Endothelial cell of umbilical vein (primary cell): Measurements from ENCODE around the gene NUDT5.

ENCODE experiments used
- CTCF ChIP-seq, 2 donors: IDR thresholded peaks; 1 replicate in 1 of 2; 2 replicates in 1 of 2; pipeline ENCODE4 v1.5.1; 2011; ENCODE audit warnings: low read length in 2 of 2, mild to moderate bottlenecking in 2 of 2, moderate library complexity in 2 of 2, control low read depth in 1 of 2, inconsistent platforms in 1 of 2, low read depth in 1 of 2; ENCODE audit not compliant: insufficient read depth in 1 of 2; ENCODE audit errors: extremely low read depth in 1 of 2
- EZH2 ChIP-seq: IDR thresholded peaks from 2 replicates; pipeline ENCODE4 v1.6.1; 2012; ENCODE audit warnings: borderline replicate concordance, low read depth, mild to moderate bottlenecking, moderate library complexity, low read length, inconsistent platforms; ENCODE audit not compliant: severe bottlenecking
- MAX ChIP-seq: IDR thresholded peaks from 2 replicates; pipeline ENCODE4 v1.6.1; 2011; ENCODE audit not compliant: insufficient read depth, insufficient read length
- MYC ChIP-seq: IDR thresholded peaks from one replicate; pipeline ENCODE4 v1.6.1; 2011; ENCODE audit warnings: mild to moderate bottlenecking, low read depth, low read length
- POLR2A ChIP-seq: IDR thresholded peaks from 2 replicates; pipeline ENCODE4 v1.6.1; 2012; ENCODE audit warnings: low read depth, mild to moderate bottlenecking, control low read depth, low read length
- POLR2AphosphoS5 ChIP-seq: IDR thresholded peaks from 2 replicates; pipeline ENCODE4 v1.6.1; 2012; ENCODE audit warnings: low read depth, mild to moderate bottlenecking, control low read depth, low read length, moderate library complexity; ENCODE audit not compliant: insufficient read depth

- TF ChIP-seq CTCF (IDR thresholded peaks at IDR 0.05; ENCODE audit: extremely low read depth in 1 of 2, insufficient read depth in 1 of 2, low read depth in 1 of 2, low read length in 2 of 2) (no peak), POLR2A (no peak), MAX (no peak), POLR2AphosphoS5 (no peak), MYC (no peak), EZH2 (no peak)
Measured at GRCh38 chr10:12184165-12184564, 11.5 kb downstream of the NUDT5 start.
